22Rv1 (cell line): Measurements from ENCODE around the gene FRMD1.

Experiments used
- ZFX ChIP-seq: fragments of 450-650 bp; IDR thresholded peaks from 2 replicates; pipeline ENCODE4 v1.6.1; 2017; ENCODE audit warnings: antibody characterized with exemption, borderline replicate concordance
- TF ChIP-seq, protein P1 (sequence below): fragments of 450-650 bp; IDR thresholded peaks from 2 replicates; pipeline ENCODE4 v1.5.1; 2017; ENCODE audit warnings: mild to moderate bottlenecking

DNA sequence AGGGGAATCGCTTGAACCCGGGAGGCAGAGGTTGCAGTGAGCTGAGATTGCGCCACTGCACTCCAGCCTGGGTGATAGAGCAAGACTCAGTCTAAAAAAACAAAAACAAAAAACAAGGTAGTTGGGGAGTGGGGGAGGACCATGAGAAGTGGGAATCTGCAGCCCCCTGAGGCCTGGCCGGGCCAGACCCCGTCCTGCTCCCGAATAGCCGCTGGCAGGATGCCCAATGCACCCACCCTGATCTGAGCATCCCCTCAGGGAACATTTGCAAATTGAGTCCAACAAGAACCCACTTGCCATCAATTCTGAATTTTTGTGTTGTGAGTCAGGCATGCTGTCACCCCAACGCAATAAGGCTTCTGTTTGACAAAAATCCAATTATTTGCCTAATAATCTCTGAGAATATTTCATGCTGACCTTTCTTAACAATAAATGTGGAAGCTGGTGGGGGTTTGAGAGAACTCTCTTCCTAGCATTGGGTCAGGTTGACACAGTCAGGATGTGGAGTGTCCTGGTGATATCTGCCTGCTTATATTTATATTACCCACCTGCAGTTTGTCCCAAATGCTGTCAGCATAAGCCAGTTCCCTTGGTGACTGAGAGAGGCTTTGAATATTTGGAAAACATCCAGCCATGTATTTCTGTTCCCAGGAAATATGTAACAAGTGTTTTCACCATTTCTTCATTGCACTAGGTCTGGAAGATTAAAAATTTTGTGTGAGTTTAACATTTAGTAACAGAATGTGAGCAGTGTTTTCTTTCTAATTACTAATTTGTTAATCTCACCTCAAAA, 28.4 kb upstream of the FRMD1 start:
- TF ChIP-seq, protein P1, sequence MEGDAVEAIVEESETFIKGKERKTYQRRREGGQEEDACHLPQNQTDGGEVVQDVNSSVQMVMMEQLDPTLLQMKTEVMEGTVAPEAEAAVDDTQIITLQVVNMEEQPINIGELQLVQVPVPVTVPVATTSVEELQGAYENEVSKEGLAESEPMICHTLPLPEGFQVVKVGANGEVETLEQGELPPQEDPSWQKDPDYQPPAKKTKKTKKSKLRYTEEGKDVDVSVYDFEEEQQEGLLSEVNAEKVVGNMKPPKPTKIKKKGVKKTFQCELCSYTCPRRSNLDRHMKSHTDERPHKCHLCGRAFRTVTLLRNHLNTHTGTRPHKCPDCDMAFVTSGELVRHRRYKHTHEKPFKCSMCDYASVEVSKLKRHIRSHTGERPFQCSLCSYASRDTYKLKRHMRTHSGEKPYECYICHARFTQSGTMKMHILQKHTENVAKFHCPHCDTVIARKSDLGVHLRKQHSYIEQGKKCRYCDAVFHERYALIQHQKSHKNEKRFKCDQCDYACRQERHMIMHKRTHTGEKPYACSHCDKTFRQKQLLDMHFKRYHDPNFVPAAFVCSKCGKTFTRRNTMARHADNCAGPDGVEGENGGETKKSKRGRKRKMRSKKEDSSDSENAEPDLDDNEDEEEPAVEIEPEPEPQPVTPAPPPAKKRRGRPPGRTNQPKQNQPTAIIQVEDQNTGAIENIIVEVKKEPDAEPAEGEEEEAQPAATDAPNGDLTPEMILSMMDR, result no peak
- TF ChIP-seq ZFX, result no peak
